HG03342 (cell line): Measurements from ENCODE around the gene KRTAP9-8.
"Not testable (repeated sequence)": the region's sequence is repeated elsewhere in the genome, so short reads cannot be mapped to it uniquely, and the experiment has no call there.

Source experiments
- ATAC-seq: cut with Tn5 transposase; IDR thresholded peaks from one replicate; pipeline ENCODE4 v1.9.1; 2021; ENCODE audit warnings: mild to moderate bottlenecking, moderate library complexity; ENCODE audit not compliant: unreplicated experiment

KRTAP9-8 gene, protein sequence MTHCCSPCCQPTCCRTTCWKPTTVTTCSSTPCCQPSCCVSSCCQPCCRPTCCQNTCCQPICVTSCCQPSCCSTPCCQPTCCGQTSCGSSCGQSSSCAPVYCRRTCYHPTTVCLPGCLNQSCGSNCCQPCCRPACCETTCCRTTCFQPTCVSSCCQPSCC

GRCh38 chr17:41237949-41238437 lies at the start of gene KRTAP9-8:
Gene KRTAP9-8 (plus strand): TSS chr17:41237999. CDS start chr17:41238052, 53 bp downstream.
- ATAC-seq, result not testable (repeated sequence)

DNA sequence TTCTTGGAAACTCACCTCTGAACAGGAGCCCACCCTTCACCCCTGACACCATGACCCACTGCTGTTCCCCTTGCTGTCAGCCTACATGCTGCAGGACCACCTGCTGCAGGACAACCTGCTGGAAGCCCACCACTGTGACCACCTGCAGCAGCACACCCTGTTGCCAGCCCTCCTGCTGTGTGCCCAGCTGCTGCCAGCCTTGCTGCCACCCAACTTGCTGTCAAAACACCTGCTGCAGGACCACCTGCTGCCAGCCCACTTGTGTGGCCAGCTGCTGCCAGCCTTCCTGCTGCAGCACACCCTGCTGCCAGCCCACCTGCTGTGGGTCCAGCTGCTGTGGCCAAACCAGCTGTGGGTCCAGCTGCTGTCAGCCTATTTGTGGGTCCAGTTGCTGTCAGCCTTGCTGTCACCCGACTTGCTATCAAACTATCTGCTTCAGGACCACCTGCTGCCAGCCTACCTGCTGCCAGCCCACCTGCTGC lies 47.9 kb upstream of the KRTAP9-8 start, which contains the start of gene KRTAP9-1:
Gene KRTAP9-1, plus strand, starts transcription at position 51 of the 482 bp plus-strand sequence. Its CDS starts 0 bp downstream, at position 51.
- ATAC-seq, result not testable (repeated sequence)

- no peak for ATAC-seq
These were observed 47.5 kb upstream of the KRTAP9-8 start for GRCh38 chr17:41190328-41190727.

GRCh38 chr17:41196068-41196467 lies 41.7 kb upstream of the KRTAP9-8 start:
- ATAC-seq, result no peak

- no peak for ATAC-seq
These were observed 38.2 kb upstream of the KRTAP9-8 start for GRCh38 chr17:41199421-41200078.

DNA sequence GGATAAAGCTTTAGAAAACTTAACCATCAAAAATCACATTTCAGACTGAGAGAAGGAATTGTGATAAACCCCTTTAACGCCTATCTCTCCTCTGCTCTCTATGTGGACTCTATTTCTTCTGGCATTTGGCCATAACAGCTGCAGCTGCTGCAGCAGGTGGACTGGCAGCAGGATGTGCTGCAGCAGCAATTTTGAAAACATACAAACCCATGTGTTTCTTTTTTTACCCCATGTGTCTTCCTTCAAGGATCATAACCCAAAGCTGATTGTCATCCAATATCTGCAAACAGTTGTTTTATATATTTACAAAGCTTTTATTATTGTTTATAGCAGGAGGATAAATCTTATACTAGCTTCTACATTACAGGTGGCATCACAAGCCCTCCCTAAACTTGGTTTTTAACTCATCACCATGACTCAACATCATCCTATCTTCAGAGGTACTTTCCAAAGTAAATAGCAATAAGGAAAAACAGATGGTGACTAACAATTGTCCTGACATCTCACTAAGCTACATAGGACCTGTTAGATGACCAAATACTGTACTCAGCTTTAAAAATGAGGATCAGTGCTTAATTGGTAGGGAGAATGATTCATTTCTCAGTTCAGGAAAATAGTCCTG lies 25.8 kb upstream of the KRTAP9-8 start:
- ATAC-seq, result no peak

DNA sequence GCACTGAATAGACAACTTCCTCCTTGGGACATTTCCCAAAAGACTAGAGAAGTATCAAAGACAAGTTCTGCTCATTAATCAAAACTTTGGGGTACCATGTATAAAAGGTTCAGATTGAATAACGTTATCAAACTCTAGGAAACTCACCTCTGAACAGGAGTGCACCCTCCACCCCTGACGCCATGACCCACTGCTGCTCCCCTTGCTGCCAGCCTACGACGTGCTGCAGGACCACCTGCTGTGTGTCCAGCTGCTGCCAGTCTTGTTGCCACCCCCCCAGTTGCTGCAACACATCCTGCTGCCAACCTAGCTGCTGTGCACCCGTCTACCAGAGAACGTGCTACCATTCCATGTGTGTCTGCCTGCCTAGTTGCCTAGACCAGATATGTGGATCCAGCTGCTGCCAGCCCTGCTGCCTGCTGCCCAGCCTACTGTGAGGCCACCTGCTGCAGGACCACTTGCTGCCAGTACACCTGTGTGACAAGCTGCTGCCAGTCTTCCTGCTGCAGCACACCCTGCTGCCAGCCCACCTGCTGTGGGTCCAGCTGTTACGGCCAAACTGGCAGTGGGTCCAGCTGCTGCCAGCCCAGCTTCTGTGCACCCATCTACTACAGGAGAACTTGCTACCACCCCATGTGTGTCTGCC lies 25.2 kb upstream of the KRTAP9-8 start:
- no peak for ATAC-seq

- ATAC-seq, result no peak
These were observed 22.1 kb upstream of the KRTAP9-8 start for GRCh38 chr17:41215681-41216080.

DNA sequence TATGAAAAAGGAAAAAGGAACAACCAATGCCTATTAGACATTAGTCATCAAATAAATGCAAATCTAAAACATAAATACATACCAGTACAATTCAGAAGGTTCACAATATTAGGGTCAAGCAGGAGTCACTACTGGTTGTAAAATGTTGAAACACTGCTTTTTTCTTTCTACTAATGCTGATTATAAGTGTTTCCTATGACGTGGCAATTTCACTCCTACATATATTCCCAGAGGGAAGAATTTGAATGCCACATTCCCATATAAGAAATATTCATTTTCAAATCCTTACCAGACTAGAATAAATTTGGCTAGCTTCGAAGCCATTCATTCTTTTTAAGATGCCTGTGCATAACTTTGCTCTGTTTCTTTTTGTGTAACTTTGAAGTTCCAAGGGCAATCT lies 14.0 kb upstream of the KRTAP9-8 start:
- no peak for ATAC-seq

DNA sequence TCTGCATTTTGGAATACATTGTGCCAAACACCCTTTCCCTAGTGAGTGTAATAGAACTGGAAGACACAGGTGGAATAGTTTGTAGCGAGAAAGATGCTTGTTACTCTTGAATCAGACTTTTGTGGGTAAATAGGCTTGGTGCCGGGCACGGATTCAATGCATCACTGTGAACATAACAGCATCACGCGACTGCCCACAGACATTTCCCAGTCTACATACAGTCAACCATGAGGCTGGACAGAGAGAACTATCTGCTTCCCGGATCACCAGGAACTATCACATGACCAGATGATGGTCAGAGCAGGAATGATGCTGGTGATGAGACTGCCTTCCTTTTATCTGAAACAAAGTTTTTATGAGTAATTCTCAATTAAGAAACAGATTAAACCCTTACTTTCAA lies 11.7 kb upstream of the KRTAP9-8 start:
- no peak for ATAC-seq

DNA sequence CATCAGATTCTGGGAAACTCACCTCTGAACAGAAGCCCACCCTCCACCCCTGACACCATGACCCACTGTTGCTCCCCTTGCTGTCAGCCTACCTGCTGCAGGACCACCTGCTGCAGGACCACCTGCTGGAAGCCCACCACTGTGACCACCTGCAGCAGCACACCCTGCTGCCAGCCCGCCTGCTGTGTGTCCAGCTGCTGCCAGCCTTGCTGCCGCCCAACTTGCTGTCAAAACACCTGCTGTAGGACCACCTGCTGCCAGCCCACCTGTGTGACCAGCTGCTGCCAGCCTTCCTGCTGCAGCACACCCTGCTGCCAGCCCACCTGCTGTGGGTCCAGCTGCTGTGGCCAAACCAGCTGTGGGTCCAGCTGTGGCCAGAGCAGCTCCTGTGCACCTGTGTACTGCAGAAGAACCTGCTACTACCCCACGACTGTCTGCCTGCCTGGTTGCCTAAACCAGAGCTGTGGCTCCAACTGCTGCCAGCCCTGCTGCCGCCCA lies 11.2 kb upstream of the KRTAP9-8 start, which contains the start of gene KRTAP9-2:
Gene KRTAP9-2, plus strand, starts transcription at position 51 of the 498 bp plus-strand sequence. Its CDS starts 7 bp downstream, at position 58.
- ATAC-seq, result not testable (repeated sequence)

- no peak for ATAC-seq
These were observed 7.7 kb upstream of the KRTAP9-8 start for GRCh38 chr17:41230094-41230493.

DNA sequence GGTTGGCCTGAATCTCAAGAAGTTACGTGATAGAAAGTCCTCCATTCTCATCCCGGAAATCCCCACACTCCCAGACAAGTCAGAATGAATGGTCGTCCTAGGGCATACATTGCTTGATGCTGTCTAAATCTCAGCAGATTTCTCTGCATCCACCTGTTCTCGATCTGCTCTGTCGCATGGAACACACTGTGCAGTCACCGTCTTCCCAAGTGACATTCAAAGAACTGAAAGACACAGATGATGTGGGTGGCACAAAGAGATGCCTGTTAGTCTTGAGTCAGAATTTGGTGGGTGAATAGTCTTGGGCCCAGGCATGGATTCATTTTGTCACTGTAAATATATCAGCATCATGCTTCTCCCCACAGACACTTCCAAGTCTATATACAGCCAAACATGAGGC lies 6.1 kb upstream of the KRTAP9-8 start:
- ATAC-seq, result no peak

GRCh38 chr17:41232399-41233105 lies 5.2 kb upstream of the KRTAP9-8 start, which contains the start of gene KRTAP9-3:
Gene KRTAP9-3 (plus strand): TSS chr17:41232449. CDS start chr17:41232502, 53 bp downstream.
- ATAC-seq, result not testable (repeated sequence)

DNA sequence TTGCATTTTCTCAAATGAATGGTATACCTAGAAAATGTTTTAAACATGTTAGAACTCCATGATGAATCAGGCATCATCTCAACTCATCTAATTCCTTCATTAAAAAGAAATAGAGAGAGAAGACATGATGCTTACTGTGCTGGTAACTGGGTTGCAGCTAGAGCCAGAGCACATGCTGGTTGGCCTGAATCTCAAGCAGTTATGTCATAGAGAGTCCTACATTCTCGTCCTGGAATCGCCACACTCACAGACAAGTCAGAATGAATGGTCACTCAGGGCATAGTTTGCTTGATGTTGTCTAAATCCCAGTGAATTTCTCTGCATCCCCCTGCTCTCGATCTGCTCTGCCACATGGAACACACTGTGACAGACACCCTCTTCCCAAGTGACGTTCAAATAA lies 683 bp upstream of the KRTAP9-8 start:
- not testable (repeated sequence) for ATAC-seq

GRCh38 chr17:41246995-41247787 lies 9.4 kb downstream of the KRTAP9-8 start:
- not testable (repeated sequence) for ATAC-seq

DNA sequence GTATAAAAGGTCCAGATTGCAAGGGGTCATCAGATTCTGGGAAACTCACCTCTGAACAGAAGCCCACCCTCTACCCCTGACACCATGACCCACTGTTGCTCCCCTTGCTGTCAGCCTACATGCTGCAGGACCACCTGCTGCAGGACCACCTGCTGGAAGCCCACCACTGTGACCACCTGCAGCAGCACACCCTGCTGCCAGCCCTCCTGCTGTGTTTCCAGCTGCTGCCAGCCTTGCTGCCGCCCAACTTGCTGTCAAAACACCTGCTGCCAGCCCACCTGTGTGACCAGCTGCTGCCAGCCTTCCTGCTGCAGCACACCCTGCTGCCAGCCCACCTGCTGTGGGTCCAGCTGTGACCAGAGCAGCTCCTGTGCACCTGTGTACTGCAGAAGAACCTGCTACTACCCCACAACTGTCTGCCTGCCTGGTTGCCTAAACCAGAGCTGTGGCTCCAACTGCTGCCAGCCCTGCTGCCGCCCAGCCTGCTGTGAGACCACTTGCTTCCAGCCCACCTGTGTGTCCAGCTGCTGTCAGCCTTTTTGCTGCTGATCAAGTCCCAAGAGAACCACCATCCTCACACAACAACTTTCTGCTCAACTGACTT lies 11.9 kb downstream of the KRTAP9-8 start, which contains the start of gene KRTAP9-4:
Gene KRTAP9-4, plus strand, starts transcription at position 51 of the 604 bp plus-strand sequence. Its CDS starts 34 bp downstream, at position 85.
- ATAC-seq, result not testable (repeated sequence)

DNA sequence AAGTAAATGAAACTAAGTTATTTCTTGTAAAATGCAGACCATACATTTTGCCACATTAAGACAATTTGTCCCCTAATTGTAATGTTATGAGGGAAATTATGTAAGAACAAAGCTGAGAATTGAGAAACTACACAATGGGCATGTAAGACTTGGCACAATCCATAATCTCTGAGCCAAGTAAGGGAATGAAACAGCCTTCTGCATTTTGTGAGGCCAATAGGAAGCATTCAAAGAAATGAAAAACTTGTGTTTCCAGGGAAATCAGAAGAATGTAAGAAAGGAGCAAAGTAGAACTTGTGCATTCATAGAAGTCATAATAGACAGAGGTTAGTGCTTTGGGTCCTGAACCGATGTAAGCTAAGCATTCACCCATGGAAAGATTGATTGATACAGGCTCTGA lies 13.5 kb downstream of the KRTAP9-8 start:
- ATAC-seq, result no peak

GRCh38 chr17:41254861-41255260 lies 17.1 kb downstream of the KRTAP9-8 start:
- no peak for ATAC-seq
